Left kidney (tissue), 2 donors: ENCODE data around the gene MRM3. TPM values are rescaled to one million over a fixed set of nuclear protein-coding genes. Genes with fewer than 3 reads are reported as not detected.
"Not testable (repeated sequence)": the region's sequence is repeated elsewhere in the genome, so short reads cannot be mapped to it uniquely, and the experiment has no call there.

Experiments
- DNase-seq: peaks from one replicate; pipeline ENCODE4 v3.0.0-alpha.2; 2013
- polyA plus RNA-seq: library from polyadenylated mRNA; unstranded; fragments of 120-200 nt; gene quantifications from one replicate; pipeline ENCODE4 v1.2.1, GENCODE V29; 2013; ENCODE audit not compliant: insufficient read length

MRM3 gene
- polyA plus RNA-seq, 1 donor, result 22.2 TPM

DNA sequence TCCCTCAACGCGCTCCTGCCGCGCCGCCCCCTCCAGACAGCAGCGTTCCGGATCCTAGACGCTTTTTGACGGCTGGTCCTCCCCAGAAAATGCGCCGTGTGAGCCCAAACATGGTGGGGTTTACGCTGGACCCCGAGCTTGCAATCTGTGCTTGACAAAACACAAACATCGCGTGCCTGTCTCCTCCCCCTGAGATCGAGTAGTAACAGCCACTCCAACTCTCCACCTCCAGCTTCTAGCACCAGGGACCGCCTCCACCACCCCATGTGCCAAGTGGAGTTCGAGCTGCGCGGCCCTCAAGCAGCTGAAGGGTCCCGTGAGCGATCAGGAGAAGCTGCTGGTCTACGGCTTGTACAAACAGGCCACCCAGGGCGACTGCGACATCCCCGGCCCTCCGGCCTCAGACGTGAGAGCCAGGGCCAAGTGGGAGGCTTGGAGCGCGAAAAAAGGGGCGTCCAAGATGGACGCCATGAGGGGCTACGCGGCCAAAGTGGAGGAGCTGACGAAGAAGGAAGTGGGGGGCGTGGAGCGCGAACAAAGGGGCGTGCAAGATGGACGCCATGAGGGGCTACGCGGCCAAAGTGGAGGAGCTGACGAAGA is 29.4 kb upstream of the MRM3 start:
- peak; percentile 60 for DNase-seq

DNA sequence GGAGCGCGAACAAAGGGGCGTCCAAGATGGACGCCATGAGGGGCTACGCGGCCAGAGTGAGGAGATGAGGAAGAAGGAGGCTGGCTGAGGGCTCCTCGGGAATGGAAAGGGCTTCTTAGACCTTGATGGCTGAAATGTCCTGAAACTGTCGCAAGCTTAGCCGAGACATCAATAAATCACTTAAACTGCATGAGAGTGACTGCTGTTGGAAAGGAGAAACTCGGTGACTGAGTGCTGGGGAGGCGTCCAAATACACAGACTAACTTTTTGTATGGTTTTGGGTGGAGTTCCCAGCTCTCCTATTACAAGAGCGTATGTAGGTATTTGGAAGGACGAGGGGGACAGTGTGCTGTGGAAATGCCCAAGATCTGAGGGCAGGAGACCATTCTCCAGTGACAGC is 28.7 kb upstream of the MRM3 start:
- DNase-seq, result no peak

GRCh38 chr17:755319-755961 is 26.7 kb upstream of the MRM3 start:
- not testable (repeated sequence) for DNase-seq

DNA sequence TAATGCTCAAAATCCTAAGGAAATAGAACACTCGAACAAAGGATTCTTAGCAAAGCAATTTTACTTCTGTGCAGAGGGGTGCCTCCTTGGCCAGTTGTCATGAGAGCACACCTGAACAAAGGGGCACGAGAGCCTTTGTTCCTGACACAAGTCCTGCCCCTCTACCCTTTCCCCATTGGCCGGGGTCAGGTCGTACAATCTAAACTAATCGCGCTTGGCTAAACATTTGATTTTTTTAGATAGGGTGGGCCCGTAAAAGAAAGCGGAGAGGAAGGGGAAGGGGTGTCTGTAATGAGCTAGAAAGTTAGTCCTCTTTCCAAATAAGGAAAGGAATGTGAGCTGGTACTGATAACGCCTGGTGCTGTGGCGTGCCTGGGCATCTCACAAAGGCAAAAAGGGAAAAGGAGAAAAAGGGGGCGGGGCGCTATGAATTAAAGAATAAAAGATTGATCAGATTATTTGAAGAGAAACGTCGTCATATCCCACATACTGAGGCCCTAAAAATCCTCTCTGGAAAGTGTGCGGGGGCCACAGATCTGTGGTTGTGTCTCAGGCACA is 26.1 kb upstream of the MRM3 start:
- not testable (repeated sequence) for DNase-seq

DNA sequence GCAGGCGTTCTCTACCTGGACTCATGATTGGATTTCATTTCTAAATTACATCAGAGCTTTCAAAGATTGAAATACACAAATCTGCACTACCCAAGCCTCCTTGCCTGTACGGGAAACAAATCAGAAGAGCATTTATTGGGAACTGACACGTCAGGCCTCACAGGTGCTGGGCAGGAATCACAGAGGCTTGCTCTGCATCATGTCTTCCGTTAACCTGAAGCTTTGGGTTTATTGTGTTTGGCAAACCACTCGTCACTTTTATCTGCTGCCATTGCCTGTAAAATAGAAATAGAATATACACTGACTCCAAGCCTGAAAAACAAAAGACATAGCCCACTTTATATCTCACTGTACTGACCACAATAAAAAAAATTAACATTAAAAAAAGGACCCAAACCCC is 22.2 kb upstream of the MRM3 start:
- DNase-seq, result no peak

DNA sequence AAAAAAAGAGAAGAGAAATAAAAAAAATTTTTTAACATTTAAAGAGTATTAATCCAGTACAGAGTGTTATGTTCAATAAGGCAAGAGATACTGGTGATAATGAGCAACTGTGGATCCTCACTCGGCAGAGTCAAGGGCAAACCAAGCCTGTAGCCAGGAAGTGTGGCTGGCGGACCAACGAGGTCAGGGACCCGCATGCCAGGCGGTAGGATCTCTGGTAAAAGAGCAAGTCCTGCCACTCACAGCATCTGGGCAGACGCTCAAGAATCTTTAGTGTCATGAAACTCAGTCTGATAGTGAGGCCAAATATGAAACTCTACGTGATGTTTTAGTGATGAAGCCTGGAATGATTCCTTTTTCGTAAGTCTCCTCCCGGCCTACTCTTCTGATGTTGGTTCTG is 21.8 kb upstream of the MRM3 start:
- DNase-seq, result no peak

- no peak for DNase-seq
Observed at GRCh38 chr17:767076-767475, 15.1 kb upstream of the MRM3 start.

DNA sequence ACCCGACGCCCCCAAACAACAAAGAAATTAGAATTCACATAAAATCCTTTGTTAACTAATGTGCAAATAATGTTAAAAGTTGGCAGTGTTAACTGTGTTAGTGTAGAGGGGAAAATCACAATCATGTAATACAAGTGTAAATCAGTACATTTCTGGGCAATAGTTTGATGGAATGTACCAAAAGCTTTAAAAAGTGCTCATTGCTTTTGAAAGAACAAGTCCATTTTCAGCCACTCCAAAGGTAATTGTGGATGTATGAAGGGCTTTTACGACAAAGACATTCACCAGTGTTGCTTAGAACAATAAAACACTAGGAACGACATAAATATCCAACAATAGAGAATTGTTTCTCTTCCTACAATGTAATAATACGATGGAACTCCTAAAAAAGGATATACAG is 9.1 kb upstream of the MRM3 start:
- DNase-seq, result no peak

GRCh38 chr17:773467-774312 is 8.5 kb upstream of the MRM3 start:
- DNase-seq, result no peak

- DNase-seq, result no peak
Observed at GRCh38 chr17:774313-774584, 7.9 kb upstream of the MRM3 start.

- DNase-seq, result no peak
Observed at GRCh38 chr17:778096-778495, 4.1 kb upstream of the MRM3 start.

DNA sequence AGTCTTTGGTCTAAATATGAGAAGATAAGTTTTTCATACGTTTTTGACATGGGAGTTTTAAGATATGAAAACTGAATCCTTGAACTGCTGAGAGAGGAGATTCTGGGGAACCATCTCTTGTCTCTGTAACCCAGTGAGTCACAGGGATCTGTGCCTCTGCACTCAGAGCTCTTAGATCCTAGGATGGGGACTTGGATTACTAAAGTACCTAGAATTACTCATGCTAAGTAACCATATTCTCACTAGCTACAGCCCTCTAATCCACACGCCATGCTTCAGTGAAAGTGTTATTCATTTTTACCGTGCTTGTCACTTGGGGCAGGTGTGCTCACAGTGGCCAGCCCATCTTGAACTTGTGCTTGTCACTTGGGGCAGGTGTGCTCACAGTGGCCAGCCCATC is 2.0 kb downstream of the MRM3 start:
- DNase-seq, result no peak

DNA sequence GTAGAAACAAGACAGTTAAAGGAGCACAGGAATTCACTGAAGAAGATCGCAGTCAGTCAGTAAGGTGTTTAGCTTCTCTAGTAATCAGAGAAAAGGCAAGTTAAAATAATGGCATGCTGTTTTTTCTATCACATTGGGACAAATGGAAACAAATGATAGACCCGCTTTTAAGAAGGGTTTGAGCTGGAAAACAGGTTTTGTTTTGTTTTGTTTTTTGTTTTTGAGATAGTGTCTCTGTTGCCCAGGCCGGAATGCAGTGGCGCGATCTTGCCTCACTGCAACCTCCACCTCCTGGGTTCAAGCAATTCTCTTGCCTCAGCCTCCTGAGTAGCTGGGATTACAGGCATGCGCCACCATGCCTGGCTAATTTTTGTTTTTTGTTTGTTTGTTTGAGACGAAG is 3.7 kb downstream of the MRM3 start:
- not testable (repeated sequence) for DNase-seq

DNA sequence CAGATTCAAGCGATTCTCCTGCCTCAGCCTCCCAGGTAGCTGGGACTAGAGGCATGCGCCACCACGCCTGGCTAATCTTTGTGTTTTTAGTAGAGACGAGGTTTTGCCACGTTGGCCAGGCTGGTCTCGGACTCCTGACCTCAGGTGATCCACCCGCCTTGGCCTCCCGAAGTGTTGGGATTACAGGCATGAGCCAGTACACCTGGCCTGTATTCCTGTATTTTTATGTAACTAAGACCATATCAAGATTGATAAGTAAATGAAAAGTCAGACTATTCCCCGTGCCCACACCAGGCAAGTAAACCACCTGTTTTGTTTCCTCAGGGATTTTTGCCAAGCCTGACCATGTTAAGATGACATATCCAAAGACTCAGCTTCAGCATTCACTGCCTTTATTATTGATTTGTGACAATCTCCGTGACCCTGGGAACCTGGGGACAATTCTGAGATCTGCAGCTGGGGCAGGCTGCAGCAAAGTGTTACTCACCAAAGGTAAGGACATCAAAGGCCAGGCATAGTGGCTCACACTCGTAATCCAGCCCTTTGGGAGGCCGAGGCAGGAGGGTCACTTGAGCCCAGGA is 5.6 kb downstream of the MRM3 start:
- no peak for DNase-seq

- DNase-seq, result no peak
Observed at GRCh38 chr17:788551-788950, 6.4 kb downstream of the MRM3 start.

- no peak for DNase-seq
Observed at GRCh38 chr17:789160-789840, 7.1 kb downstream of the MRM3 start.

- DNase-seq, result peak; percentile 15
Observed at GRCh38 chr17:789931-790873, 8.0 kb downstream of the MRM3 start.

DNA sequence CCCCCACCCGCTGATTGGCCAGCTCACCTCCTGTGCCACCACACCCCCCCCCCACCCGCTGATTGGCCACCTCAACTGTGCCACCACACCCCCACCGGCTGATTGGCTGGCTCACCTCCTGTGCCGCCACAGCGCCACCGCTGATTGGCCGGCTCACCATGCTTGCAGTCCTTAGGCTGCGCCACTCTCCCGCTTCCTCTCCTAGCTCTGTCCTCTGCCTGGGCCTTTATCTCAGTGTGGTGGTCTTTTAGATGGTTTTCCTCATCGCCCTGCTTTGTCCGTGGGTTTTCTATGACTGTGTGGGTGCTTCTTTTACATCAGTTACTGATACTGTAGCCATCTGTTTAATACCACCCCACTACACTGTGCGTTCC is 8.7 kb downstream of the MRM3 start:
- not testable (repeated sequence) for DNase-seq

DNA sequence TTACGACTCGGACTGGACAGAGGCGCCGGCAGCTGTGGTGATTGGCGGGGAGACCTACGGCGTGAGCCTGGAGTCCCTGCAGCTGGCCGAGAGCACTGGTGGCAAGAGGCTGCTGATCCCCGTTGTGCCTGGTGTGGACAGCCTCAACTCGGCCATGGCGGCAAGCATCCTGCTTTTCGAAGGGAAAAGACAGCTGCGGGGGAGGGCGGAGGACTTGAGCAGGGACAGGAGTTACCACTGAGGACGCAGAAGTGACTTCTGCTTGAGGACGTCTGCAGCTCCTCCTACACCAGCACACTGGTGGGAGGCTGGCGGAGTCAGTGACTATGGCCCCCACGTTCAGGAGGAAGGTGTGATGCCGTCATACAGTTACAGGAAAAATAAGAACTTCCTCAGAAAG is 9.7 kb downstream of the MRM3 start:
- no peak for DNase-seq

GRCh38 chr17:792277-792676 is 10.1 kb downstream of the MRM3 start:
- DNase-seq, result no peak

- DNase-seq, result peak; percentile 84
Observed at GRCh38 chr17:794876-795275, 12.7 kb downstream of the MRM3 start.
